Caco-2 (cell line): ENCODE results near the gene LRAT. TPM values are rescaled to one million over a fixed set of nuclear protein-coding genes. Genes with fewer than 3 reads are reported as not detected.

Experiments used
- Bru-seq: library from RNA; stranded (reverse); fragments of 400-500 nt; gene quantifications from one replicate; lab custom pipeline; 2021; lab: Mats Ljungman, UMichigan
- BruChase-seq, 2 experiments: library from RNA; stranded (reverse); fragments of 400-500 nt; gene quantifications; one replicate each; lab custom pipeline; 2021; lab: Mats Ljungman, UMichigan
- BruUV-seq: library from RNA; stranded (reverse); fragments of 400-500 nt; replicated peaks from 2 replicates; lab custom pipeline; 2021; lab: Mats Ljungman, UMichigan
- CTCF ChIA-PET: fragments of 300-600 bp; sonication (Branson Sonifier 250); formaldehyde crosslinking; loops from one replicate; lab custom pipeline; 2022; ENCODE audit warnings: antibody characterized with exemption; lab: Charles Lee
- POLR2A ChIA-PET: fragments of 300-600 bp; sonication (Branson Sonifier 250); formaldehyde crosslinking; loops from one replicate; lab custom pipeline; 2022; ENCODE audit warnings: antibody characterized with exemption; lab: Charles Lee
- DNase-seq, 2 experiments: peaks; one replicate each; pipeline versions ENCODE4 v3.0.0 to v3.0.0-alpha.2; 2020 to 2022
- H3K27me3 ChIP-seq: replicated peaks from 2 replicates; pipeline ENCODE4 v1.6.0; 2011; ENCODE audit warnings: low read length; ENCODE audit not compliant: control insufficient read depth, insufficient read depth
- H3K36me3 ChIP-seq: 2 replicates; pipeline ENCODE4 v1.5.1; 2011; ENCODE audit warnings: low read length; ENCODE audit not compliant: control insufficient read depth, insufficient read depth
- H3K4me1 ChIP-seq: fragments of 250-450 bp; sonication (Bioruptor Pico); 2 replicates; pipeline ENCODE4 v1.5.1; 2020; ENCODE audit warnings: mild to moderate bottlenecking
- H3K4me3 ChIP-seq: 2 replicates; pipeline ENCODE4 v1.5.1; 2011; ENCODE audit warnings: low read depth, mild to moderate bottlenecking, control low read depth, low read length
- H3K9me3 ChIP-seq: fragments of 250-450 bp; sonication (Bioruptor Pico); 2 replicates; pipeline ENCODE4 v1.5.1; 2020; ENCODE audit warnings: mild to moderate bottlenecking, moderate library complexity
- H3K27ac Mint-ChIP-seq: one replicate; pipeline ENCODE4 v1.8.0; 2022; ENCODE audit warnings: mixed read lengths; ENCODE audit not compliant: unreplicated experiment
- H3K27me3 Mint-ChIP-seq: one replicate; pipeline ENCODE4 v1.8.0; 2022; ENCODE audit warnings: mixed read lengths; ENCODE audit not compliant: insufficient read depth, unreplicated experiment
- H3K36me3 Mint-ChIP-seq: one replicate; pipeline ENCODE4 v1.8.0; 2022; ENCODE audit warnings: mild to moderate bottlenecking, mixed read lengths; ENCODE audit not compliant: insufficient read depth, unreplicated experiment
- H3K4me1 Mint-ChIP-seq: one replicate; pipeline ENCODE4 v1.8.0; 2022; ENCODE audit warnings: low read depth, mixed read lengths; ENCODE audit not compliant: unreplicated experiment
- H3K4me3 Mint-ChIP-seq: one replicate; pipeline ENCODE4 v1.8.0; 2022; ENCODE audit warnings: mild to moderate bottlenecking, moderate library complexity, mixed read lengths; ENCODE audit not compliant: unreplicated experiment
- H3K9me3 Mint-ChIP-seq: one replicate; pipeline ENCODE4 v1.8.0; 2022; ENCODE audit warnings: mixed read lengths; ENCODE audit not compliant: unreplicated experiment
- intact Hi-C: fragments of 100-400 bp; cut with micrococcal nuclease; formaldehyde crosslinking; loops from one replicate; pipeline ENCODE4 v1.10.0; 2022; ENCODE audit not compliant: unreplicated experiment
- long read RNA-seq: library from polyadenylated mRNA; stranded (forward); transcript quantifications from one replicate; pipeline ENCODE4 v2.0.0, GENCODE V29; 2022
- total RNA-seq: library from RNA; stranded (reverse); gene quantifications from 2 replicates; pipeline ENCODE4 v1.2.3, GENCODE V29; 2022
- TF ChIP-seq, protein P1 (sequence below), 2 experiments: fragments of 200-600 bp in 1 of 2; IDR thresholded peaks; 1 replicate in 1 of 2; 2 replicates in 1 of 2; pipeline versions ENCODE4 v1.5.1 to v1.8.0; 2011 to 2022; ENCODE audit warnings: antibody characterized with exemption in 1 of 2, control low read depth in 1 of 2, inconsistent platforms in 1 of 2, low read depth in 1 of 2, low read length in 1 of 2, mild to moderate bottlenecking in 1 of 2, moderate library complexity in 1 of 2; ENCODE audit not compliant: insufficient read depth in 1 of 2, severe bottlenecking in 1 of 2, unreplicated experiment in 1 of 2

Gene LRAT
- 0.73 and 0.91 TPM in 2 replicates for total RNA-seq
- not detected for Bru-seq, nascent RNA
- percentile 17 among the genes with signal in this experiment for BruChase-seq, experiment 1, labeled RNA remaining after a 2-hour chase
- BruChase-seq, experiment 2, labeled RNA remaining after a 6-hour chase = percentile 7 among the genes with signal in this experiment
- long read RNA-seq = 0 reads

DNA sequence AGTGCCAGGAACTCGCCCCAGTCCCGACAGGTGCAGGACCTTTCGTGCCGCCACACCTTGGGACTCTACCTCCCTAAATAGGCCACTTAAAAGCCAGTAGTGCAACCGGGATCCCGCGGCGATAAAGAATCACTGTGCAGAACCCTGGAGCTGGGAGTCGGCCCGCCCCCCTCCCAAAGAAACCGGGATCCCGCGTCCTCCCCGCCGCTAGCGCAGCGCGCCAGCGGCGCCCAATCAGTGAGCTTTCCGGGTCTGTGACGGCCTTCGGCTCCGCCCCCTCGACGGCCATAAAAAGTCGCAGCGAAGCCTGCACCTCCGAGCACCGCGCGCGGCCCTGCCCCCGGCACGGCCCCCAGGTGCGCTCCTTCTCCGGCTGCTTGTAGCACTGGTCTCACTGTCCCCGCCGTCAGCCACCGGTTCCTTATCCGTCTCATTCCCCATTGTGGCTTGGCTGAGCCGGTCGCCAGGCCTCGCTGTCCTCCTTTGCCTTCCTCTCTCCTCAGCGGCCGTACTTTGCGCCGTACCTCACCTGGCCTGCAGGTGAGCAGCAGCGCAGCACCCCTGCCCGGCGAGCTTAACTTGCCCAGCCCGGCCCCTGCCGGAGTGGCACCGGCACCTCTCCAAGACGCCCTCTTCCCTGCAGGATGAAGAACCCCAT is at the start of gene LRAT:
LRAT (plus strand) TSS at position 318 of the 658 bp plus-strand sequence; CDS start at position 645, 327 bp downstream.
- Histone ChIP-seq H3K4me1 (0 out of 2 replicates have a peak, but pooled peaks cover 5% of the 10 kb centered on the region), H3K9me3 (no peaks in the 10 kb centered on the region), H3K36me3 (no peaks in the 10 kb centered on the region), H3K27me3 (no peaks in the 10 kb centered on the region), H3K4me3 (peak within 1 kb of the TSS; percentile 61)
- TF ChIP-seq, protein P1, sequence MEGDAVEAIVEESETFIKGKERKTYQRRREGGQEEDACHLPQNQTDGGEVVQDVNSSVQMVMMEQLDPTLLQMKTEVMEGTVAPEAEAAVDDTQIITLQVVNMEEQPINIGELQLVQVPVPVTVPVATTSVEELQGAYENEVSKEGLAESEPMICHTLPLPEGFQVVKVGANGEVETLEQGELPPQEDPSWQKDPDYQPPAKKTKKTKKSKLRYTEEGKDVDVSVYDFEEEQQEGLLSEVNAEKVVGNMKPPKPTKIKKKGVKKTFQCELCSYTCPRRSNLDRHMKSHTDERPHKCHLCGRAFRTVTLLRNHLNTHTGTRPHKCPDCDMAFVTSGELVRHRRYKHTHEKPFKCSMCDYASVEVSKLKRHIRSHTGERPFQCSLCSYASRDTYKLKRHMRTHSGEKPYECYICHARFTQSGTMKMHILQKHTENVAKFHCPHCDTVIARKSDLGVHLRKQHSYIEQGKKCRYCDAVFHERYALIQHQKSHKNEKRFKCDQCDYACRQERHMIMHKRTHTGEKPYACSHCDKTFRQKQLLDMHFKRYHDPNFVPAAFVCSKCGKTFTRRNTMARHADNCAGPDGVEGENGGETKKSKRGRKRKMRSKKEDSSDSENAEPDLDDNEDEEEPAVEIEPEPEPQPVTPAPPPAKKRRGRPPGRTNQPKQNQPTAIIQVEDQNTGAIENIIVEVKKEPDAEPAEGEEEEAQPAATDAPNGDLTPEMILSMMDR (IDR thresholded peaks at IDR 0.05; ENCODE audit: insufficient read depth in 1 of 2, low read depth in 1 of 2, low read length in 1 of 2, severe bottlenecking in 1 of 2, unreplicated experiment in 1 of 2) = peak; percentile 29 to 35
- ChIA-PET POLR2A (interaction anchor here (0.6 kb wide), 1 partner anchor 195 kb away, joined by 4 read pairs; no protein-coding TSS in a partner anchor), CTCF (interaction anchor here (1.0 to 1.3 kb wide), 2 partner anchors 35 to 57 kb away, joined by 4 to 5 read pairs; no protein-coding TSS in a partner anchor)
- H3K27ac Mint-ChIP-seq = no peak within 1 kb of the TSS
- intact Hi-C loops = no loop called here
- H3K36me3 Mint-ChIP-seq = no peaks in the 10 kb centered on the region
- no peaks in the 10 kb centered on the region for H3K4me1 Mint-ChIP-seq
- H3K9me3 Mint-ChIP-seq = no peaks in the 10 kb centered on the region
- DNase-seq = peak; percentile 72 to 73
- no TSS peak for BruUV-seq
- peak within 1 kb of the TSS; percentile 95 for H3K4me3 Mint-ChIP-seq
- H3K27me3 Mint-ChIP-seq = peaks cover 10% of the 10 kb centered on the region

DNA sequence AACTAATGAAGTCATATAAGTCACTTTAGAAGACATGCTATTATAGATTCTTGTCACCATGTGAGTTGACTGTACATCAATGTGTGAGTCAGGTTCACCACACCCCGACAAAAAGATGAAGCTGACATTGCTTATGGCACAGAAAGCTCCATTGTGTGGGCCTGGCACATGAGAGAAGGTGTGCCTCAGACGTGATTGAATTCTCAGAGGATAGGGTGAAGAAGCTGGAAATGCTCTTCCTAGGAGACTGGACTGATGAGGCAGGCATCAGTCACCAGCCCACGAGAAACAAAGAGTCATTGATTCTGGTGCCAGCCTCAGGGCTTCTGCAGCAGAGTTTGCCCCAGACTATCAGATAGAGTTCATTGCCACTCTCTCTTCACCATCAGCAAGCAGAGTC is 35.9 kb upstream of the LRAT start:
- intact Hi-C loops = no loop called here
- CTCF ChIA-PET = no interaction called here
- POLR2A ChIA-PET = no interaction called here

DNA sequence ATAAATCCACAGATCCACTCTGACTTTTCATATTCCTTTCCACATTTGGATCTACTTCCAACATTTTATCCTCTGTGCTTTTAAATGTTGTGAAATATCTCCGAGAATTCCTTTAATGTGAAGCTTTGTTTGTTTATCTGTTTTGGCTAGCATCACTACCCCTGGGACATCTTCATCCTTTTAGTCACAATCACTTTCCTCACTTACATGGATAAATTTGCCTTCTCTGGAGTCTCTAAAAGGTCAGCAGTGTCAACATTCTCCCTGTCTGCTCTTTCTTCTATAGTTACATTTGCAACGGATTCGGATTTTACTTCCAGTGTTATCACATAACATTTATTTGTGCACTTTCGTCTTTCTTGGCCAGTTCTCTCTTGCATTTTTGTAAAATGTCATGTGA is 34.2 kb upstream of the LRAT start:
- DNase-seq = no peak
- Mint-ChIP-seq H3K9me3 (no peaks in the 10 kb centered on the region), H3K36me3 (no peaks in the 10 kb centered on the region), H3K4me1 (no peaks in the 10 kb centered on the region), H3K27ac (no peak overlapping the region), H3K4me3 (no peak overlapping the region), H3K27me3 (peaks cover 5% of the 10 kb centered on the region)
- Histone ChIP-seq H3K36me3 (no peaks in the 10 kb centered on the region), H3K27me3 (no peaks in the 10 kb centered on the region), H3K4me3 (no peak overlapping the region), H3K4me1 (no peaks in the 10 kb centered on the region), H3K9me3 (no peaks in the 10 kb centered on the region)
- intact Hi-C loops = no loop called here
- TF ChIP-seq, protein P1 (IDR thresholded peaks at IDR 0.05; ENCODE audit: insufficient read depth in 1 of 2, low read depth in 1 of 2, low read length in 1 of 2, severe bottlenecking in 1 of 2, unreplicated experiment in 1 of 2) = no peak
- ChIA-PET POLR2A (no interaction called here), CTCF (no interaction called here)
- no TSS peak for BruUV-seq

More for the DNA sequence above, 35.9 kb upstream of the LRAT start:
- no peaks in the 10 kb centered on the region for H3K9me3 ChIP-seq
- H3K4me1 Mint-ChIP-seq = no peaks in the 10 kb centered on the region
- no peak overlapping the region for H3K4me3 Mint-ChIP-seq
- H3K27me3 Mint-ChIP-seq = peaks cover 5% of the 10 kb centered on the region
- DNase-seq = no peak
- no peaks in the 10 kb centered on the region for H3K36me3 ChIP-seq
- H3K27ac Mint-ChIP-seq = no peak overlapping the region
- TF ChIP-seq, protein P1 (IDR thresholded peaks at IDR 0.05; ENCODE audit: insufficient read depth in 1 of 2, low read depth in 1 of 2, low read length in 1 of 2, severe bottlenecking in 1 of 2, unreplicated experiment in 1 of 2) = no peak
- BruUV-seq = no TSS peak
- H3K36me3 Mint-ChIP-seq = no peaks in the 10 kb centered on the region
- H3K4me1 ChIP-seq = no peaks in the 10 kb centered on the region
- no peaks in the 10 kb centered on the region for H3K27me3 ChIP-seq
- no peaks in the 10 kb centered on the region for H3K9me3 Mint-ChIP-seq
- no peak overlapping the region for H3K4me3 ChIP-seq
